Measurements from ENCODE around the gene NHS. TPM values are rescaled to one million over a fixed set of nuclear protein-coding genes. Genes with fewer than 3 reads are reported as not detected.
A peak's percentile ranks its signal among the peaks of the same experiment; 100 is the strongest.

NHS gene
- total RNA-seq (1 to 10 TPM; 1.8 to 3.1 (median 2.5) TPM), polyA plus RNA-seq (under 1 TPM; 0.32 to 0.45 (median 0.41) TPM)
- long read RNA-seq, donor 1: 0 reads
- long read RNA-seq, donor 2: 0 reads

- DNase-seq: peak; percentile 71
- WGBS, 5 donors: 1 to 40% (median 2%) methylated on average over 14 to 52 of the region's 52 CpGs
- intact Hi-C loops (cut with DNase I; ENCODE audit: low total_unique reads): no loop called here
- Histone ChIP-seq H3K27me3 (replicated peaks in 1 of 7) (peaks cover 0 to 55% (median 32%) of the 10 kb centered on the region in 7 donors), H3K9me3 (no peaks in the 10 kb centered on the region), H3K27ac (peak within 1 kb of the TSS in 5 of 8 donors; percentile 18 to 55 (median 38)), H3K36me3 (no peaks in the 10 kb centered on the region), H3K4me3 (peak within 1 kb of the TSS in 7 of 8 donors; percentile 27 to 61 (median 35)), H3K4me1 (peaks cover 0 to 27% (median 0%) of the 10 kb centered on the region in 6 donors)
- peak in 2 of 3 donors; percentile 29 to 31 for TF ChIP-seq POLR2AphosphoS5 (IDR thresholded peaks at IDR 0.05)
- TF ChIP-seq CTCF (IDR thresholded peaks at IDR 0.05 in 8 of 11, conservative IDR thresholded peaks at IDR 0.05 in 3 of 11): peak in 5 of 11 experiments; percentile 20 to 38 (median 35)
- TF ChIP-seq POLR2A (IDR thresholded peaks at IDR 0.05): no peak
Observed at GRCh38 chrX:17374619-17375366, at the start of gene NHS. Gene NHS, plus strand, starts transcription at chrX:17375200. Its CDS starts 558 bp downstream, at chrX:17375758.

GRCh38 chrX:17328837-17329236, 46.2 kb upstream of the NHS start:
- 63 to 88% (median 82%) methylated on average over 2 of the region's 2 CpGs for WGBS, 5 donors
- intact Hi-C loops (cut with DNase I; ENCODE audit: low total_unique reads): no loop called here
- Histone ChIP-seq H3K4me3 (no peak overlapping the region), H3K4me1 (no peaks in the 10 kb centered on the region), H3K27ac (no peak overlapping the region), H3K27me3 (replicated peaks in 1 of 7) (no peaks in the 10 kb centered on the region), H3K9me3 (no peaks in the 10 kb centered on the region), H3K36me3 (no peaks in the 10 kb centered on the region)
- TF ChIP-seq CTCF (IDR thresholded peaks at IDR 0.05 in 8 of 11, conservative IDR thresholded peaks at IDR 0.05 in 3 of 11) (no peak), POLR2A (IDR thresholded peaks at IDR 0.05) (no peak), POLR2AphosphoS5 (IDR thresholded peaks at IDR 0.05) (no peak)
- no peak for DNase-seq

GRCh38 chrX:17336377-17336776, 38.6 kb upstream of the NHS start:
- Histone ChIP-seq H3K27ac (no peak overlapping the region), H3K9me3 (no peaks in the 10 kb centered on the region), H3K27me3 (replicated peaks in 1 of 7) (no peaks in the 10 kb centered on the region), H3K4me1 (no peaks in the 10 kb centered on the region), H3K36me3 (no peaks in the 10 kb centered on the region), H3K4me3 (no peak overlapping the region)
- DNase-seq: no peak
- intact Hi-C loops (cut with DNase I; ENCODE audit: low total_unique reads): no loop called here
- no peak for TF ChIP-seq CTCF (IDR thresholded peaks at IDR 0.05 in 8 of 11, conservative IDR thresholded peaks at IDR 0.05 in 3 of 11)
- TF ChIP-seq POLR2A (IDR thresholded peaks at IDR 0.05): no peak
- no peak for TF ChIP-seq POLR2AphosphoS5 (IDR thresholded peaks at IDR 0.05)

- intact Hi-C loops (cut with DNase I; ENCODE audit: low total_unique reads): no loop called here
- 49 to 88% (median 74%) methylated on average over 4 of the region's 4 CpGs for WGBS, 5 donors
- H3K4me3 ChIP-seq: no peak overlapping the region
- DNase-seq: no peak
- H3K4me1 ChIP-seq: no peaks in the 10 kb centered on the region
- peaks cover 0 to 17% (median 0%) of the 10 kb centered on the region in 8 donors for H3K9me3 ChIP-seq
- H3K27ac ChIP-seq: no peak overlapping the region
- no peaks in the 10 kb centered on the region for H3K36me3 ChIP-seq
- TF ChIP-seq POLR2A (IDR thresholded peaks at IDR 0.05): no peak
- no peak for TF ChIP-seq POLR2AphosphoS5 (IDR thresholded peaks at IDR 0.05)
- TF ChIP-seq CTCF (IDR thresholded peaks at IDR 0.05 in 8 of 11, conservative IDR thresholded peaks at IDR 0.05 in 3 of 11): no peak
- peaks cover 0 to 4% (median 0%) of the 10 kb centered on the region in 7 donors for H3K27me3 ChIP-seq (replicated peaks in 1 of 7)
Observed at GRCh38 chrX:17355976-17356375, 19.0 kb upstream of the NHS start.
